Trophoblast cell (in vitro differentiated cells and primary cell): ENCODE results near the gene MRFAP1.

Experiments used
- DNase-seq, 2 donors: peaks; one replicate each; pipeline ENCODE4 v3.0.0-alpha.2; 2016
- H2AFZ ChIP-seq: 2 replicates; pipeline ENCODE4 v1.6.1; 2013; ENCODE audit warnings: low read length, moderate library complexity, mild to moderate bottlenecking; ENCODE audit not compliant: insufficient read depth, poor library complexity
- H2AK5ac ChIP-seq: 2 replicates; pipeline ENCODE4 v1.6.1; 2013; ENCODE audit warnings: mild to moderate bottlenecking, low read length
- H2BK120ac ChIP-seq: 2 replicates; pipeline ENCODE4 v1.6.1; 2013; ENCODE audit warnings: low read length, mild to moderate bottlenecking, moderate library complexity; ENCODE audit not compliant: insufficient read depth, poor library complexity
- H2BK12ac ChIP-seq: 2 replicates; pipeline ENCODE4 v1.6.1; 2013; ENCODE audit warnings: mild to moderate bottlenecking, low read length, moderate library complexity
- H2BK5ac ChIP-seq: 2 replicates; pipeline ENCODE4 v1.6.1; 2013; ENCODE audit warnings: low read length, low read depth, moderate library complexity, mild to moderate bottlenecking; ENCODE audit not compliant: poor library complexity
- H3K14ac ChIP-seq: 2 replicates; pipeline ENCODE4 v1.6.1; 2013; ENCODE audit warnings: mild to moderate bottlenecking, low read length
- H3K18ac ChIP-seq: 2 replicates; pipeline ENCODE4 v1.6.1; 2013; ENCODE audit warnings: mild to moderate bottlenecking, low read length
- H3K23ac ChIP-seq: 2 replicates; pipeline ENCODE4 v1.6.1; 2013; ENCODE audit warnings: low read length
- H3K27ac ChIP-seq: 2 replicates; pipeline ENCODE4 v1.5.1; 2013; ENCODE audit warnings: low read depth, mild to moderate bottlenecking, inconsistent platforms, low read length, moderate library complexity
- H3K27me3 ChIP-seq: 2 replicates; pipeline ENCODE4 v1.6.1; 2013; ENCODE audit warnings: inconsistent platforms, mild to moderate bottlenecking, low read length, moderate library complexity; ENCODE audit not compliant: insufficient read depth
- H3K36me3 ChIP-seq, 2 experiments: 1 replicate in 1 of 2; 2 replicates in 1 of 2; pipeline ENCODE4 v1.6.1; 2013; ENCODE audit warnings: low read length in 2 of 2, mild to moderate bottlenecking in 2 of 2, moderate library complexity in 1 of 2; ENCODE audit not compliant: insufficient read depth in 2 of 2, control insufficient read depth in 1 of 2
- H3K4ac ChIP-seq: 2 replicates; pipeline ENCODE4 v1.6.1; 2013; ENCODE audit warnings: low read depth, mild to moderate bottlenecking, low read length, moderate library complexity
- H3K4me1 ChIP-seq, 2 experiments: 1 replicate in 1 of 2; 2 replicates in 1 of 2; pipeline ENCODE4 v1.6.1; 2013; ENCODE audit warnings: low read length in 2 of 2, mild to moderate bottlenecking in 2 of 2, moderate library complexity in 1 of 2; ENCODE audit not compliant: insufficient read depth in 2 of 2, control insufficient read depth in 1 of 2
- H3K4me2 ChIP-seq: 2 replicates; pipeline ENCODE4 v1.6.1; 2013; ENCODE audit warnings: inconsistent platforms, mild to moderate bottlenecking, low read length, moderate library complexity
- H3K4me3 ChIP-seq: 2 replicates; pipeline ENCODE4 v1.5.1; 2013; ENCODE audit warnings: mild to moderate bottlenecking, low read depth, low read length, inconsistent platforms
- H3K79me1 ChIP-seq: one replicate; pipeline ENCODE4 v1.6.1; 2013; ENCODE audit warnings: low read length
- H3K79me2 ChIP-seq: 2 replicates; pipeline ENCODE4 v1.6.1; 2013; ENCODE audit warnings: low read length, mild to moderate bottlenecking; ENCODE audit not compliant: control insufficient read depth, insufficient read depth, poor library complexity
- H3K9ac ChIP-seq: 2 replicates; pipeline ENCODE4 v1.6.1; 2013; ENCODE audit warnings: mild to moderate bottlenecking, low read length
- H3K9me3 ChIP-seq: 2 replicates; pipeline ENCODE4 v1.6.1; 2013; ENCODE audit warnings: low read depth, mild to moderate bottlenecking, control low read depth, inconsistent platforms, low read length; ENCODE audit not compliant: insufficient read depth
- H4K12ac ChIP-seq: 2 replicates; pipeline ENCODE4 v1.6.1; 2013; ENCODE audit warnings: low read depth, mild to moderate bottlenecking, low read length, moderate library complexity
- H4K8ac ChIP-seq: 2 replicates; pipeline ENCODE4 v1.6.1; 2013; ENCODE audit warnings: low read depth, mild to moderate bottlenecking, low read length, moderate library complexity
- H4K91ac ChIP-seq: one replicate; pipeline ENCODE4 v1.6.1; 2013; ENCODE audit warnings: low read depth, mild to moderate bottlenecking, low read length, moderate library complexity
- WGBS: extraction: QIAGEN DNeasy Blood & Tissue Kit; methylation state at CpG from one replicate; pipeline ENCODE4 v1.1.7; 2013; ENCODE audit warnings: missing lambda C conversion rate; ENCODE audit not compliant: insufficient read length, insufficient coverage; ENCODE audit errors: extremely low coverage; 5-methylcytosine and 5-hydroxymethylcytosine counted together

The MRFAP1 gene

GRCh38 chr4:6682862-6683590, 42.5 kb downstream of the MRFAP1 start:
- Histone ChIP-seq H4K8ac (peak overlapping the region; percentile 31), H3K4ac (no peak overlapping the region), H3K14ac (no peak overlapping the region), H3K4me3 (no peak overlapping the region), H3K27me3 (no peaks in the 10 kb centered on the region), H3K4me1 (peaks cover 6 to 7% of the 10 kb centered on the region in 2 experiments), H2BK5ac (no peak overlapping the region), H3K27ac (no peak overlapping the region), H3K79me1 (peaks cover 4% of the 10 kb centered on the region), H3K4me2 (no peak overlapping the region), H3K79me2 (peaks cover 1% of the 10 kb centered on the region), H2AFZ (no peak overlapping the region), H3K36me3 (peaks cover 0 to 2% of the 10 kb centered on the region in 2 experiments), H3K9me3 (peaks cover 5% of the 10 kb centered on the region), H2AK5ac (peak overlapping the region; percentile 2), H2BK120ac (peak overlapping the region; percentile 7), H3K18ac (no peak overlapping the region), H3K9ac (no peak overlapping the region), H4K12ac (no peak overlapping the region), H3K23ac (no peak overlapping the region), H4K91ac (no peak overlapping the region), H2BK12ac (peak overlapping the region; percentile 3)
- WGBS, result no CpG with 5 or more reads among the region's 11 CpGs
- no peak for DNase-seq

DNA sequence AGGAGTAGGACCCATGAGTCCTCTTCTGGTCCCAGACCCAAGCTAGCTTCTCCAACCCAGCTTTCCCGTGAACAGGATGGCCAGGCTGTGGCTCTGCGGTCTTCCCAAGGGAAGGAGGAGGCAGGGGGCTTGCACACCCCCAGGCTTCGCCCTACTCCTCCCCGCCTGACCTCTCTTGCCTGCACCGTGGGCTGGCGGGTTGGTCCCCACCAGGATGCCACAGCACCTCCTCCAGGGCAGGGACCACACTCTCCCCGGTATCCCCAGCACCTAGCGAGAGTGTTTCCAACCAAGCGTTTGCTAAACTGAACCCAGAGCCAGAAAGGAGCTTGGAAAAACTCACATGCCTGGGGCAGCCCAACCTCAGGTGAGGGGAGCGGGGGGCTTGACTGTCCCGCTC, 44.2 kb downstream of the MRFAP1 start:
- H3K79me2 ChIP-seq, result peaks cover 7% of the 10 kb centered on the region
- H3K4me3 ChIP-seq, result no peak overlapping the region
- H3K27ac ChIP-seq, result no peak overlapping the region
- H3K4ac ChIP-seq, result no peak overlapping the region
- H3K36me3 ChIP-seq, result no peaks in the 10 kb centered on the region
- H3K27me3 ChIP-seq, result no peaks in the 10 kb centered on the region
- peaks cover 18 to 20% of the 10 kb centered on the region in 2 experiments for H3K4me1 ChIP-seq
- H2BK12ac ChIP-seq, result no peak overlapping the region
- H4K8ac ChIP-seq, result no peak overlapping the region
- no peak overlapping the region for H4K91ac ChIP-seq
- H3K79me1 ChIP-seq, result peaks cover 17% of the 10 kb centered on the region
- no peak overlapping the region for H3K9ac ChIP-seq
- no peak overlapping the region for H4K12ac ChIP-seq
- peaks cover 5% of the 10 kb centered on the region for H3K9me3 ChIP-seq
- no peak overlapping the region for H3K18ac ChIP-seq
- no peak overlapping the region for H2AK5ac ChIP-seq
- no CpG with 5 or more reads among the region's 11 CpGs for WGBS
- no peak overlapping the region for H3K23ac ChIP-seq
- no peak overlapping the region for H2BK5ac ChIP-seq
- peak overlapping the region; percentile 12 for H2BK120ac ChIP-seq
- DNase-seq, result no peak
- no peak overlapping the region for H3K4me2 ChIP-seq
- no peak overlapping the region for H2AFZ ChIP-seq
- H3K14ac ChIP-seq, result peak overlapping the region; percentile 28

DNA sequence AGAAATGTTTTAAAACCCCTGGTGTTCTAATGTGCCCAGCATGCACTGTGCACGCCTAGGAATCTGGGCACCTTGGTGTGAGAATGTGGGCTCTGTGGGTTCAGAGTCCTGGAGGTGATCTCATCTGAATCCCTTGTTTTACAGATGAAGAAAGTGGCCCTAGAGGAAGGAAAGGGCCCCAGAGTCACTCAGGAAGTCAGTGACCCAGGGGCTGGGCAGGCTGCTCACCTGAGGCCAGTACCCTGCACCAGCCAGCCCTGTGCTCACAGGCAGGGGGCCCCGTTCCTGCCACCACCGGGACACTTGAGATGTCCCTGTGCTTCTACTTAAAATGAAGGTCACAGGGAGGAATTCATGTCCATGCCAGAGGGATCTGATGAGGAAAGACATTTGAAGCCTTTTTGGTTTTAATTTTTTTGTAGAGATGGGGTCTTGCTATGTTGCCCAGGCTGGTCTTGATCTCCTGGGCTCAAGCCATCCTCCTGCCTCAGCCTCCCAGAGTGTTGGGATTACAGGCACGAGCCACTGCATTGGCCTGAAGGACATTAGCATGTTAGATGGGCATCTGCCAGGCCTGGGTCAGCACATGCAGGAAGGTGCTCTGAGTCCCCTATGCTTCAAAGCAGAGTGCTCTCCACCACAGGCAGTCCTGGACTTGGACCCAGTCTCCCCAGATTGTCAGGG, 45.8 kb downstream of the MRFAP1 start:
- Histone ChIP-seq H3K27me3 (no peaks in the 10 kb centered on the region), H3K27ac (no peak overlapping the region), H2AK5ac (peak overlapping the region; percentile 55), H3K79me2 (peaks cover 7% of the 10 kb centered on the region), H3K4ac (no peak overlapping the region), H3K18ac (no peak overlapping the region), H4K8ac (no peak overlapping the region), H2BK120ac (no peak overlapping the region), H3K4me3 (no peak overlapping the region), H3K4me1 (peaks cover 28 to 31% of the 10 kb centered on the region in 2 experiments), H3K4me2 (no peak overlapping the region), H3K23ac (no peak overlapping the region), H2AFZ (no peak overlapping the region), H3K14ac (no peak overlapping the region), H4K12ac (no peak overlapping the region), H2BK12ac (peak overlapping the region; percentile 37), H3K79me1 (peaks cover 29% of the 10 kb centered on the region), H4K91ac (peak overlapping the region; percentile 27), H2BK5ac (no peak overlapping the region), H3K9me3 (peaks cover 5% of the 10 kb centered on the region), H3K9ac (no peak overlapping the region), H3K36me3 (no peaks in the 10 kb centered on the region)
- no peak for DNase-seq
- WGBS, result no CpG with 5 or more reads among the region's 4 CpGs

GRCh38 chr4:6687947-6688878, 47.7 kb downstream of the MRFAP1 start:
- Histone ChIP-seq H4K8ac (peak overlapping the region; percentile 82), H3K4me1 (peaks cover 33 to 39% of the 10 kb centered on the region in 2 experiments), H3K4me2 (no peak overlapping the region), H4K91ac (peak overlapping the region; percentile 98), H3K4me3 (no peak overlapping the region), H3K79me2 (peaks cover 10% of the 10 kb centered on the region), H3K36me3 (no peaks in the 10 kb centered on the region), H2BK5ac (peak overlapping the region; percentile 91), H3K14ac (peak overlapping the region; percentile 93), H2BK12ac (peak overlapping the region; percentile 97), H3K9me3 (peaks cover 5% of the 10 kb centered on the region), H3K9ac (no peak overlapping the region), H3K27ac (peak overlapping the region; percentile 93), H4K12ac (peak overlapping the region; percentile 43), H2AK5ac (peak overlapping the region; percentile 90), H3K18ac (peak overlapping the region; percentile 90), H3K79me1 (peaks cover 39% of the 10 kb centered on the region), H3K23ac (no peak overlapping the region), H2BK120ac (peak overlapping the region; percentile 97), H3K4ac (peak overlapping the region; percentile 85), H2AFZ (peak overlapping the region; percentile 4), H3K27me3 (no peaks in the 10 kb centered on the region)
- peak; percentile 86 to 89 for DNase-seq
- no CpG with 5 or more reads among the region's 24 CpGs for WGBS
